PC-9 (cell line): ENCODE results near the gene TGM6.

Experiments used
- EZH2 ChIP-seq: fragments of 200-600 bp; sonication (generic); IDR thresholded peaks from 2 replicates; pipeline ENCODE4 v1.8.0; 2017; ENCODE audit warnings: antibody characterized with exemption, low read depth
- TF ChIP-seq, protein P1 (sequence below): fragments of 200-600 bp; sonication (generic); conservative IDR thresholded peaks from 2 replicates; pipeline ENCODE4 v1.6.1; 2017; ENCODE audit warnings: mixed run types, antibody characterized with exemption, mild to moderate bottlenecking, moderate library complexity

DNA sequence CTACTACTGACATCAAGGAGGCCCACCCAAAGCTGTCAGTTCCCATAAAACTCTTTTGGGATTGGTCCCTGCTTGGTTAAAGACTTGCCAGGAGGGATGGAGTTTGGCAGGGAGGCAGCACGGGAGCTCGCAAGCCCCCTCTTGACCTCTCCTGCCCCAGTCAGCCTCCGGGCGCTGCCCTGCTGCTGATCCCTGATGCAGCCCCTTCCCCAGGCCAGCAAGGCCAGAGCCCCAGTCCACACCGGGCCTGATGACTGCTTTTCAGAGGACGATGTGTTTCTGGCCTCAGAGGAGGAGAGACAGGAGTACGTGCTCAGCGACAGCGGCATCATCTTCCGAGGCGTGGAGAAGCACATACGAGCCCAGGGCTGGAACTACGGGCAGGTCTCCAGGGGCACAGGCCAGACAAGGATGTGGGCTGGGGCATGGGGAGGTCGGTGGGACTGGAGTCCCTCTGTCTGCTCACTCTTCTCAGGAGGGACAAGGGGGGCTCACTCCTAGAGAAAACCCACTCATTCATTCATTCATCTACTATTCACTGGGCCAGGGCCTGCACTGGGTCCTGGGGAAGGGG is 15.6 kb downstream of the TGM6 start:
- TF ChIP-seq, protein P1, sequence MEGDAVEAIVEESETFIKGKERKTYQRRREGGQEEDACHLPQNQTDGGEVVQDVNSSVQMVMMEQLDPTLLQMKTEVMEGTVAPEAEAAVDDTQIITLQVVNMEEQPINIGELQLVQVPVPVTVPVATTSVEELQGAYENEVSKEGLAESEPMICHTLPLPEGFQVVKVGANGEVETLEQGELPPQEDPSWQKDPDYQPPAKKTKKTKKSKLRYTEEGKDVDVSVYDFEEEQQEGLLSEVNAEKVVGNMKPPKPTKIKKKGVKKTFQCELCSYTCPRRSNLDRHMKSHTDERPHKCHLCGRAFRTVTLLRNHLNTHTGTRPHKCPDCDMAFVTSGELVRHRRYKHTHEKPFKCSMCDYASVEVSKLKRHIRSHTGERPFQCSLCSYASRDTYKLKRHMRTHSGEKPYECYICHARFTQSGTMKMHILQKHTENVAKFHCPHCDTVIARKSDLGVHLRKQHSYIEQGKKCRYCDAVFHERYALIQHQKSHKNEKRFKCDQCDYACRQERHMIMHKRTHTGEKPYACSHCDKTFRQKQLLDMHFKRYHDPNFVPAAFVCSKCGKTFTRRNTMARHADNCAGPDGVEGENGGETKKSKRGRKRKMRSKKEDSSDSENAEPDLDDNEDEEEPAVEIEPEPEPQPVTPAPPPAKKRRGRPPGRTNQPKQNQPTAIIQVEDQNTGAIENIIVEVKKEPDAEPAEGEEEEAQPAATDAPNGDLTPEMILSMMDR = no peak
- no peak for TF ChIP-seq EZH2
